Measurements from ENCODE around the gene METAP1D.
"Not testable (repeated sequence)": the region's sequence is repeated elsewhere in the genome, so short reads cannot be mapped to it uniquely, and the experiment has no call there.

Gene METAP1D

DNA sequence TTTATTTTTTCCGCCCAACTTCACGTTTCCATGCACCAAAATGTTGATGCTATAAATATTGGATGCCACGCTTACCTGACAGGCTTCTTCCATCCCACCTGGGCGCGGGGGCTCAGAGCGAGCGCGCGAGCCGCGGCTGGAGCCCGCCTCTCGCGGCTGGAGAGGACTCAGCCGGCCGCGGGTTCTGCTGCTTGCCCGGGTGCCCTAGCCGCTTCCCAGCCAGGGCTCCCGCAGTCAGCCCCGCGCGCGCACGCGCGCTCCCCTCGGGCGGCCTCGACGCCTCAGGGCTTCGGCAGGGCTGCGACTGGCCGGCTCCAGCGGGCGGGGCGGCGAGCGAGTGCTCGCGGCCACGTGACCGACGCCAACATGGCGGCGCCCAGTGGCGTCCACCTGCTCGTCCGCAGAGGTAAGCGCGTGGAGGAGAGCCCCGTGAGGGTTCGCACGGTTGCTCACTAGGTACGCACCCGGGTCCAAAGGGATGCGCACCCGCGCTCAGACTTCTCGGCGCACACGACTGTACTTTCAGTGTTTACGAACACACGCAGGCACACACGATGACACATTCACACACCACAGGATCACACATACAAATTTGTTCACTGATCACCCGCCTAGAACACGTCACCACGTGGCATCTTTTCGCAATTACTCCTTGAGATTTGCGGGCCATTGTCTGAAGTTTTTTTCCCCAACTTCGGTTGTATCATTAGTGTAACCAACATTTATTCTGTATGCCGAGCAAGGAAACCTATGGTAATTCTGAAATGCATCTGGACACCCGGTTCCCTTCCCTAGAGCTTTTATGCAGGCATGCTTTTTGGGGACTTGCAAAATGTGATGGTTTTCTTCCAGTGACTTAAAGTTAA, at the start of gene METAP1D:
Gene METAP1D (plus strand): TSS at position 350 of the 866 bp plus-strand sequence. CDS start 17 bp downstream, at position 367.
- DNase-seq (ENCODE audit: low read depth in 2 of 3, low spot score in 1 of 3): peak; percentile 58 to 89 (median 81)

DNA sequence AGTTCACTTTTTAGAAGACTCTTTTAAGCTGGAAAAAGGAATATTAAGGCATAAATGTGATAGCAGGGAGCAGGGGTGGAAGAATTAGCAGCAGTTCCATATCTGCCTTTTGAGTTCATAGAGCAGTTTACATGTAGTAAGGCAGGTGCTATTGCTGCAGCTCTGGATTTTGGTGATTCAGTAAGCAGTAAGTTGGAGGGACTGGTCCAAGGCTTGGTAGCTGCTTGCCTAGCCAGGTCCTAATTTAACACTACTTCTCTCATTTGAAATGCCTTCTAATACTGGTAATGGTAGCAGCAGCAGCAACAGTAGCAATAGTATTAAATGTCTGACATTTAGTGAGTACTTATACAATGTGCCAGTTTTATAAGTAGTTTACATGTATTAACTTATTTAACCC, 47.5 kb upstream of the METAP1D start:
- DNase-seq (ENCODE audit: low read depth in 2 of 3, low spot score in 1 of 3): no peak

DNA sequence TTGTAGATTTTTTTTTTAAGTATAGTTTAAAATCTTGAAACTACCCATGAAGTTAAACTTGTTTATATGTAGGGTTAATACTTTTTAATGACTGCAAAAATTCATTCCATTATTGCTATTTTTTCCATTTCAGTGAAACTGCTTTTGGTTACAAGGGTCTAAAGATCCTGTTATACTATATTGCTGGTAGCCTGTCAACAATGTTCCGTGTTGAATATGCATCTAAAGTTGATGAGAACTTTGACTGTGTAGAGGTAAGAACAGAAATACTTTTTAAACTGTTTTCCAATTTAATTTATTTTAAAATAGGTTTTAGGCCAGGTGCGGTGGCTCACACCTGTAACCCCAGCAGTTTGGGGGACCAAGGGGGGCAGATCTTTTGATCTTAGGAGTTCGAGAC, 47.0 kb upstream of the METAP1D start:
- DNase-seq (ENCODE audit: low read depth in 2 of 3, low spot score in 1 of 3): no peak

DNA sequence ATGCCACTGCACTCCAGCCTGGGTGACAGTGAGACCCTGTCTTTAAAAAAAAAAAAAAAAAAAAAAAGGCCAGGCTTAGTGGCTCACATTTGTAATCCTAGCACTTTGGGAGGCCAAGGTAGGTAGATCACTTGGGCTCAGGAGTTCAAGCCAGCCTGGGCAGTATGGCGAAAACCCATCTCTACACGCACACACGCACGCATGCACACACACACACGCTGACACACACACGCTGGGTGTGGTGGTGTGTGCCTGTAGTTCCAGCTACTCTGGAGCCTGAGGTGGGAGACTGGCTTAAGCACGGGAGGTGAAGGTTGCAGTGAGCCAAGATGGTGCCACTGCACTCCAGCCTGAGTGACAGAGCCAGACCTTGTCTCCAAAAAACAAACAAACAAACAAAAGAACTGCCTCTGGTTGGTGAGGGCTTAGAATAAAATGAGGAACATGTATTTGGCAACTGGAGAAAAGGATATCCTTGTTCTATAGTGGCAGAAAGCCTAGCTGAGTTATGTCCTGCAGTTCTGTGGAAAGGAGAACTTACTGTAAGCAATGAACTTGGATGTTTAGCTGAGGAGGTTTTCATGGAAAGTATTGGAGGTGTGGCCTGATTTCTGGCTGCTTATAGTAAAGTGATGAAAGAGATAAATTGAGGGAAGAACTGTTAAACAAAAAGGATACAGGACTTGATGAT, 43.5 kb upstream of the METAP1D start:
- no peak for DNase-seq (ENCODE audit: low read depth in 2 of 3, low spot score in 1 of 3)

DNA sequence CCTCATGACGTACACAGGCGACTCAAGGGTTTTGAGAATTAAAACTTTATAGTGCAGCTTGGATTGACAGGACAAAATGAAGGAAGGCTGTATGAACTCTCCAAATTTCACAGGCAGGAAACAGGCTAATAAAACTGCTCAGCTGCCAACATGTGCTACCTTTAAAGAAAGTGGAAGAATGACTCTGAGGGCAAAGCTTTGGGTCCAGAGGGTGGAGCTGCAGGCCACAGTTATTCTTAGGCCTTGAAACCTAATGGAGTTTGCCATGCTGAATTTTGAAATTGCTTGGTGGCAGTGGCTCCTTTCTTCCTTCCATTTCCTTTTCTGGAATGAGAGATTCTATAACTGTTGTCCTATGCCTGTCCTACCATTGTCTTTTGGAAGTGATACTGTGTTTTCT, 42.7 kb upstream of the METAP1D start:
- no peak for DNase-seq (ENCODE audit: low read depth in 2 of 3, low spot score in 1 of 3)

DNA sequence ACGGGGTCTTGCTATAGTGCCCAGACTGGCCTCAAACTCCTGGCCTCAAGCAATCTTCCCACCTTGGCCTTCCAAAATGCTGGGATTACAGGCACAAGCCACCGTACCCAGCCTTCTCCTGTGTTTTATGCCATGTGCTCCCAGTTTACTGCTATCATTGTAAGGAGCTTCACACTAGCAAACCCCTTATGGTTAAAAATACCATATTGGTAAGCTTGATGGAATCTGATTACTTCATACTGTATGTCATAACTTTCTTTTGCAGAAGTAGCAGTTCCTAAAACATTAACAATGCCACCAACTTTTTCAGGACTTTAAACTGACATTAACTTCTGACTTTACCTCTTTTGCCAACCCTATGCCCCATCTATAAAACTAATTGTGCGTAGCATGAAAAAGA, 41.3 kb upstream of the METAP1D start:
- no peak for DNase-seq (ENCODE audit: low read depth in 2 of 3, low spot score in 1 of 3)

DNA sequence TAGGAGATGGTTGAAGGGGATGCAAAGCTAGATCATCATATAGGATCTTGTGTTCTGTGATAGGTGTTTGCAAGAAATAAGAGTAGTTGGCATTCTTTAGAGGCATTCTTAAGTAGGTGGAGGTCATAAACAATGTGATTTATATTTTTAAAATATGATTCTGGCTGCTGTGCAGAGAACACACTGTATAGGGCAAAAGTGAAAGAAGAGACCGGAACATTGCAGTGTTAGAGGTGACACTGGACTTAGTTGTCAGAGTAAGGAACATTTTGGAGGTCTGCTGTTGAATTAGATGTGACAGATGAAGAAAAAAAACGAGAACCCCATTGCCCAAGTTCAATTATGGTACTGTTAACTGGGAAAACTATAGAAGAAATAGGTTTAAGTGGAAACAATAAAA, 39.8 kb upstream of the METAP1D start:
- no peak for DNase-seq (ENCODE audit: low read depth in 2 of 3, low spot score in 1 of 3)

DNA sequence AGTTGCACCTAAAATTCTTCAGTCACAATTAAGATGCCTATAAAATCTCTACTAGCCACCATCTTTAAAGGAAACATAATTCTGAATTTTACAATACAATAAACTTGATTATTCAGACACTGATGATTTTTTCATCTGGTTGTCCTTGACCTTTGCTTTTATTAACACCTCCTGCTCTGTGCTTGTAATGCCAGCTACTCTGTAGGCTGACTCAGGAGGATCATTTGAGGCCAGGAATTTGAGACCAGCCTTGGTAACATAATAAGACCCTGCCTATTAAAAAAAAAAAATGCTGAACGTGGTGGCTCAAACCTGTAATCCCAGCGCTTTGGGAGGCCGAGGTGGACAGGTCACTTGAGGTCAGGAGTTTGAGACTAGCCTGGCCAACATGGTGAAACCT, 39.2 kb upstream of the METAP1D start:
- no peak for DNase-seq (ENCODE audit: low read depth in 2 of 3, low spot score in 1 of 3)

DNA sequence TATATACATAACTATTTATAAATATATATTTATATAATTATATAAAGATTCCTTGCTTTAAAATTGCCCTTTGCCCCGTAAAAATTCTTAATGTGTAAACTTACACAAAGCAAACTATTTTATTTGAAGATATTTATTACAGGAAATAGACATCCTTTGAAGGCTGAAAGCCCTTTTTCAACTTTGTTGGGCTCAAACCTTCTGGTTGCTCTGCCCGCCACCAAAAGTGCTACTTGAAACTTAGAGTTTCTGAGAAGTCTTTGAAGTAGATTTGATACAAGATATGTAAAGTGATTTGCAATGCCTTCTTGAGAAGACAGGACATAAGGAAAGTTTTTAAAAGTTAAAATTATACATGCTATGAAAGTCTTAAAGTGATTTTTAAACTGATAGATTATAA, 36.6 kb upstream of the METAP1D start:
- no peak for DNase-seq (ENCODE audit: low read depth in 2 of 3, low spot score in 1 of 3)

DNA sequence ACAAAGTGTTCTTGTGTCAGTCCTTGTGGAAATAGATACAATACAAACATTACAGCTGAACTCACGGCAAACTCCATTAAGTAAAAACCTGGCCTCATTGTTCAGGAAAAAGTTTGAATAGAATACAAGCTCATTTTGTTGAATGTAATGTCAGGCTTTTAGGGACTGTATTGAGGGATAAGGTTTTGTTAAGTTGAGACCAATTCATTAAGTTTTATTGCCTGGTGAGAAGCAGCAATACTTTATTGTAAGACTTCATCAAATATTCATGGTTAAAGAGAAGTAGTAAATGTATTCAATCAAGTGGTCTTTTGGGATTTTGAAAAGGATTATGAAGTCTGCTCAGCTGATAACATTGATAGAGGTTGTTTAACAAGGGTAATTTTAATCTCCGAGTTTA, 35.4 kb upstream of the METAP1D start:
- no peak for DNase-seq (ENCODE audit: low read depth in 2 of 3, low spot score in 1 of 3)

DNA sequence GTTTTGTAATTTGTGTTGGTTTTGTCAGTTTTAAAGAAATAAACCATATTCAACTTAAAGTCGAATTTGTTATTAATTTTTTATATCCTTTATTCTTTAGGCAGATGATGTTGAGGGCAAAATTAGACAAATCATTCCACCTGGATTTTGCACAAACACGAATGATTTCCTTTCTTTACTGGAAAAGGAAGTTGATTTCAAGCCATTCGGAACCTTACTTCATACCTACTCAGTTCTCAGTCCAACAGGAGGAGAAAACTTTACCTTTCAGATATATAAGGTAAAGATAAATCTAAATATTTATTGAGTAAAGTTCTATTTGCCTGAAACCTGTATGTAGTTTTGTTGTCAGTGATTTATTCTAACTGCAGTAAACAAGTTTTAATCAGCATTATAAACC, 34.5 kb upstream of the METAP1D start:
- no peak for DNase-seq (ENCODE audit: low read depth in 2 of 3, low spot score in 1 of 3)

DNA sequence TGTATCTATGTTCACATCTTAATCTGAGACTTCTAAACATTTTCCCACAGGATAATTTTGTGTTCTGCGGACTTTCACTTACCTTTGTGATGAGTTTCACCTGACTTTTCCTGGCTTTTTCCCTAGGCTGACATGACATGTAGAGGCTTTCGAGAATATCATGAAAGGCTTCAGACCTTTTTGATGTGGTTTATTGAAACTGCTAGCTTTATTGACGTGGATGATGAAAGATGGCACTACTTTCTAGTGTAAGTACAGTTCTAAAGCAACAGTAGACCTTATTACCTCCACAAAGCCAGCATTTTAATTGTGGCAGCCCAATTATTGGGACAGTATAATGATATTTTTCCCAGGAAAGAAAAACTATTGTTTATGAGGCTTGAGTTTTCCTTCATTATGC, 34.1 kb upstream of the METAP1D start:
- no peak for DNase-seq (ENCODE audit: low read depth in 2 of 3, low spot score in 1 of 3)

DNA sequence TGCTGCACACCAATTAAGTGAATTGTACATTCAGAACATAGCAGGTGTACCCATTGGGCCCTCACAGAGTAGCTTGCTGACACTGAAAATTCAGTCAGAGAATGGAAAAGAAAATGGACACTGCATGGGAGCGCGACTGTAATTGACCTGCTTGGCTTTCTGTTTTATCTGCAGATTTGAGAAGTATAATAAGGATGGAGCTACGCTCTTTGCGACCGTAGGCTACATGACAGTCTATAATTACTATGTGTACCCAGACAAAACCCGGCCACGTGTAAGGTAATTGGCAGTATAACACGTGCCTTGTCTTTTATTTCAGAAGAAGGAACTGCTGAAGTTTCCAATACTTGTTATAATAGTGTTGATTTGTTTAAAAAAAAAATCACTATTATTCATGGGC, 33.5 kb upstream of the METAP1D start:
- DNase-seq (ENCODE audit: low read depth in 2 of 3, low spot score in 1 of 3): no peak

DNA sequence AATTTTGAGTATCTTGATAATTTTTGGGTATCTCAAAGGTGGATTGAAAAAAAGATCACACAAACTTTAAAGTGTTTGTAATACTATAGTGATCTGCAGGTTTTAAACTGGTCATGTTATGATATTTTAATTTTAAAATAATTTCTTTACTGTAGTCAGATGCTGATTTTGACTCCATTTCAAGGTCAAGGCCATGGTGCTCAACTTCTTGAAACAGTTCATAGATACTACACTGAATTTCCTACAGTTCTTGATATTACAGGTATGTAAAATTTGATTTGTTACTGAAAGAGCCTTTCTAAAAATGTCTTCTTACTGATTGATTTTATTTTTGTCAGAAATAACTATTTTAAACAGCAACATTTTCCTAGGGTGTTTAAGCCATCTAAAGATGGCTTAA, 33.1 kb upstream of the METAP1D start:
- no peak for DNase-seq (ENCODE audit: low read depth in 2 of 3, low spot score in 1 of 3)

DNA sequence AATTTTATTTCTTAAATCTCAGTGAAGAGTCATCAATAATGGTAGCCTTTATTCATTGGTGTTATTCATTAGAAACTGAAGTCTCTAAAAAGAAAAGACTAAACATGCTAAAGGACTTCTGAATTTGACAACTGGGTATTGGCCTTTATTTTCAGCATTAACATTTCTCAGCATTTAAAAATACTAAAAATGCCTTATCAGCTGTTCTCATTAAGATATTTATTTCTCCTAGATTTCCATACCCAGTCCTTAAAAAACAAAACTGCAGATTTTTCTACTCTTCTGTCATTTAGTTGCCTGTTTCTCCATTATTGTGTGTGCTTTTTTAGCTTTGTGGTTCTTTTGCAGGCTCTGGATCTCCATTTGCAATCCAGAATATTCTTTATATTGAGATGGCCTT, 31.2 kb upstream of the METAP1D start:
- no peak for DNase-seq (ENCODE audit: low read depth in 2 of 3, low spot score in 1 of 3)

DNA sequence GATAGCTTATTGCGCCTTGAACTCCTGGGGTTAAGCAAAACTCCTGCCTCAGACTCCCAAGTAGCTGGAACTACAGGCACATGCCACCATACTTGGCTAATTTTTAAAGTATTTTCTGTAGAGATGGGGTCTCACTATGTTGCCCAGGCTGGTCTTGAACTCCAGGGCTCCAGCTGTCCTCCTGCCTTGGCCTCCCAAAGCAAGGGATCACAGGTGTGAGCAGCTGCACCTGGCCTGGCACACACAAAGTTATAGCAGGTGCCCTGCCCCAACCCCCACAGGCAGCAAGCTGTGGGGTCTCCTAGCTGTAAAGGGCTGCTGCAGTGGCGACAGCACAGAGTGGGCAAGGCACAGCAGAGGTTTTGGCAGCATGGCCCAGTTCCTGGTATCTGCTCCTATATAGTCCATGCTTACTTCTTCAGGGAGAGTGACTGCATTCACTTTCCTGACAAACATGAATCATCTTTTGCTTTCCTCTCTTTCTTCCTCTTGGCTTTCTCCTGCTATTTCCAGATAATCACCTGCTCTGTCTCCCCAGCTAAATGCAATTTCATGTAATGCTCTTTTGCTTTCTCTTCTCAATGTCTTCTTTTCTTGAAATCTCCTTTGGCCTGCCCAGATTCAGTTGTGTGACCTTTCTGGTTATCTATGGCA, 27.3 kb upstream of the METAP1D start:
- DNase-seq (ENCODE audit: low read depth in 2 of 3, low spot score in 1 of 3): no peak

DNA sequence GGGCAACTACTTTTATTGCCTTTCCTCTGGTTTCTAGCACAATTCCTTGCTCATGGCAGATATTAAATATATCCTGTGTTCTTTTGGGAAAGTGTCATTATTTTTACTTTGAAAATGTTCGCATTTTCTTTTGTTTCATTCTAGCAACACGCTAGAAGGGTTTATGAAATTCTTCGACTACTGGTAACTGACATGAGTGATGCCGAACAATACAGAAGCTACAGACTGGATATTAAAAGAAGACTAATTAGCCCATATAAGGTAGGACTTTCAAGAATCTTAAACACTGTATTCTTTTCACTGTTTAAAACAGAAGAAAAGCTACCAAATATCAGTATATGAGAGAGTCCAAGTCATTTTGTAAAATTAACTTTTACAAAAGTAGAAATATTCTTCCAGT, 20.6 kb upstream of the METAP1D start:
- DNase-seq (ENCODE audit: low read depth in 2 of 3, low spot score in 1 of 3): no peak

DNA sequence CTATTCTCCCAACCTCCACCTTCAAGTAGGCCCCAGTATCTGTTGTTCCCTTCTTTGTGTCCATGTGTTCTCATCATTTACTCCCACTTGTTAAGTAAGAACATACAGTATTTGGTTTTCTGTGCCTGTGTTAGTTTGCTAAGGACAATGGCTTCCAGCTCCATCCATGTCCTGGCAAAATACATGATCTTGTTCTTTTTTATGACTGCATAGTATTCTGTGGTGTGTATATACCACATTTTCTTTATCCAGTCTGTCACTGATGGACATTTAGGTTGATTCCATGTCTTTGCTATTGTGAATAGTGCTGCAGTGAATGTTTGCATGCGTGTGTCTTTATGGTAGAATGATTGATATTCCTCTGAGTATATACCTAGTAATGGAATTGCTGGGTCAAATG, 15.8 kb upstream of the METAP1D start:
- not testable (repeated sequence) for DNase-seq (ENCODE audit: low read depth in 2 of 3, low spot score in 1 of 3)

DNA sequence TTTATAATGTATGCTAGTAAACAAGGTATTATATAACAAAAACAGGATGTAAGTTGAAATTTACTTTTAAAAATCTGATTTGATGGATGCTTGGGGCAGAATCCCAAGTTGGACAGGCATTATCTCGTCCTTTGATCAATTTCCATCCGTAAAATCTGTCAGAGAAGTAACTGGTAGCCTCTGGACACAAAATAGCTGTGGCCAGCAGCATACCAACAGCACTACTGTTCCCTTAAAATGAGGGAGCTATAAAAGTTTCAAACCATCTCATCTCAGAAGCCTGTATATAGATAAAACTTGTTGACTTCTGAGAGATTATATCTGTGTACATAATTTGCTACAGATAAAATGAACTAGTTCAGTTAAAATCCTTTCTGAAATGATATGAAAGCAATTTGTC, 14.7 kb upstream of the METAP1D start:
- no peak for DNase-seq (ENCODE audit: low read depth in 2 of 3, low spot score in 1 of 3)

DNA sequence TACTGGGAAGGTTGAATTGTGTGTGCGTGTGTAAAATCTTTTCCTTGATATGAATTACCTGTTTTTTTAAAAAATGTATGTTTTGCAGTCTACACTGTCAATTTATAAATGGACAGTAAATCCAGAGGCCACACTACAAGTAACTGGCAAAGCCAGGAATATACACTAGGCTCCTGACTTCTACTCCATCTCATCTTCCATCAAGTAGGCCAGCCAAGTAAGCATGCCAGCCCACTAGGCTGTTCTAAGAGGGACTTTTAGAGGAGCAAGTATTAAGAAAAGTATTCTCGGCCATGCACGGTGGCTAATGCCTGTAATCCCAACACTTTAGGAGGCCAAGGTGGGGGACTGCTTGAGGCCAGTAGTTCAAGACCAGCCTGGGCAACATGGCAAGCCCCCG, 13.0 kb upstream of the METAP1D start:
- no peak for DNase-seq (ENCODE audit: low read depth in 2 of 3, low spot score in 1 of 3)

DNA sequence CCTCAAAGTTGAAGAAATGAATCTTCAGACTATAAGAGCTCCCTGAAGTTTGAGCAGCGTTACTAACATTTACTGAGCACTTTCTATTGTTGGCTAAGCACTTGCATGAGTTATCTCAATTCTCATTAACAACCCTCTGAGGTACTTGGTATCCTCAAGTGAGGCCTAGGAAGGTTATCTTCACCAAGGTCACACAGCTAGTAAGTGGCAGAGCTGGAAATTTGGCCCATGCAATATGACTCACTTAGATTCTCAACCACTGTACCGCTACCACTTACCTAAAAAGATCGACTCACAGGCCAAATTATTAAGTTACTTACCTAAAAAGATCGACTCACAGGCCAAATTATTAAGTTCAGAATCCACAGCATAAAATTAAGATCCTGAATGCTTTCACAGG, 8.7 kb upstream of the METAP1D start:
- DNase-seq (ENCODE audit: low read depth in 2 of 3, low spot score in 1 of 3): no peak

DNA sequence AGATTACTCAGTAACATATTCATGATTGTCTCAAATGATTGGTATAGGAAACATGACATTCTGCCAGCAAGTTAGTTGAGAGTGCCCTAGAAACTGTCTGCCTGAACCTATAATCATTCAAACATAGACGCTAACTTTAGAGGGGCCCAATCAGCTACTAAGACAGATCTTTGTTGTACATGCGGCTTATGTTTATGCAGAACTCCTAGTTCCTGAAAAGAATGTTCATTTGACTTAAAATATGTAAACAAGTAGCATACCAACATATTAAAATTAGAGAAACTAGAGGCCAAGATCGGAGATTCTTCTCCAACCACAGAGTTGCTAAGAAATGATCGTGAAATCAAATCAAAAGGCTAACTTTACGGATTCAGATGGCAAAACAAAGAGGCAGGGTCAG, 4.2 kb upstream of the METAP1D start:
- DNase-seq (ENCODE audit: low read depth in 2 of 3, low spot score in 1 of 3): no peak
